Measurements from ENCODE around the gene ISCU.

DNA sequence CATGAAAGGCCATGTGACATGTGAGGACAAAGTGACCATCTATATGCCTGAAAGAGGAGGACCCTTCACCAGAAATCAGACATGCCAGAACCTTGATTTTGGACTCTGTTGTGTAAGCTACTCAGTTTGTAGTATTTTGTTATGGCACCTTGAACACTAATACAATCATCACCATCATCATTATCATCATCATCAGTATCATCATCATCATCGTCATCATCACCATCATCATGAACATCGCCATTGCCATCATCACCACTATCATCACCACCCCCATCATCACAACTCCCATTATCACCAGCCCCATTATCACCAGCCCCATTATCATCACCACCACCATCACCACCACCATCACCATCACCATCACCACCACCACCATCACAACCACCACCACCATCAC is 15.9 kb downstream of the ISCU start:
- TF ChIP-seq TAF1 (IDR thresholded peaks at IDR 0.05; ENCODE audit: borderline replicate concordance, insufficient read depth, low read length) (no peak), REST (IDR thresholded peaks at IDR 0.05; ENCODE audit: insufficient read depth in 1 of 2, low read depth in 2 of 2, low read length in 2 of 2) (no peak), FOXP2 (optimal IDR thresholded peaks at IDR 0.05; ENCODE audit: borderline replicate concordance, extremely low read depth, extremely low read length, insufficient read depth) (no peak)
